HepG2 (cell line): ENCODE measurements around the gene AP2S1. TPM values are rescaled to one million over a fixed set of nuclear protein-coding genes. Genes with fewer than 3 reads are reported as not detected.

Source experiments
- DNMT3B ChIP-seq: conservative IDR thresholded peaks from 2 replicates; pipeline ENCODE4 v1.6.1; 2016; ENCODE audit warnings: missing biosample characterization, control low read depth
- EP300 ChIP-seq, 3 experiments: sonication (generic) in 1 of 3; formaldehyde crosslinking in 1 of 3; IDR thresholded peaks; 2 replicates each; pipeline versions ENCODE4 v1.5.1 to v1.6.1; 2011 to 2020; ENCODE audit warnings: low read depth in 2 of 3, low read length in 2 of 3, borderline replicate concordance in 1 of 3, improper control_type of control experiment in 1 of 3, mild to moderate bottlenecking in 1 of 3, missing genetic modification reagents in 1 of 3, moderate library complexity in 1 of 3
- HOXA5 ChIP-seq: sonication (generic); formaldehyde crosslinking; IDR thresholded peaks from 2 replicates; pipeline ENCODE4 v1.4.0; 2020; ENCODE audit warnings: missing genetic modification reagents
- KLF13 ChIP-seq: sonication (generic); formaldehyde crosslinking; IDR thresholded peaks from 2 replicates; pipeline ENCODE4 v1.4.0; 2020; ENCODE audit warnings: mild to moderate bottlenecking, missing genetic modification reagents
- MTF2 ChIP-seq: sonication (generic); formaldehyde crosslinking; IDR thresholded peaks from 2 replicates; pipeline ENCODE4 v1.5.0; 2020; ENCODE audit warnings: missing genetic modification reagents, borderline replicate concordance
- NFYC ChIP-seq: IDR thresholded peaks from 2 replicates; pipeline ENCODE4 v1.6.1; 2016; ENCODE audit warnings: missing genetic modification reagents, missing compliant biosample characterization
- PCBP1 ChIP-seq: fragments of 200-400 bp; formaldehyde crosslinking; IDR thresholded peaks from 2 replicates; pipeline ENCODE4 v1.6.1; 2017; ENCODE audit warnings: mild to moderate bottlenecking, low read depth, low read length, borderline replicate concordance
- SNAI1 ChIP-seq: sonication (generic); formaldehyde crosslinking; IDR thresholded peaks from 2 replicates; pipeline ENCODE4 v1.5.0; 2020; ENCODE audit warnings: mild to moderate bottlenecking, missing genetic modification reagents, borderline replicate concordance
- SRY ChIP-seq: sonication (generic); formaldehyde crosslinking; IDR thresholded peaks from 2 replicates; pipeline ENCODE4 v1.8.0; 2022; ENCODE audit warnings: mild to moderate bottlenecking, missing genetic modification reagents
- ZFP90 ChIP-seq: sonication (generic); formaldehyde crosslinking; IDR thresholded peaks from 2 replicates; pipeline ENCODE4 v1.8.0; 2022; ENCODE audit warnings: missing genetic modification reagents, mild to moderate bottlenecking, inconsistent platforms, borderline replicate concordance
- ZNF256 ChIP-seq: sonication (generic); formaldehyde crosslinking; conservative IDR thresholded peaks from 2 replicates; pipeline ENCODE4 v1.4.0; 2020; ENCODE audit warnings: missing genetic modification reagents
- ZNF382 ChIP-seq: sonication (generic); formaldehyde crosslinking; IDR thresholded peaks from 2 replicates; pipeline ENCODE4 v1.5.0; 2020; ENCODE audit warnings: missing genetic modification reagents, mild to moderate bottlenecking, borderline replicate concordance
- ZNF569 ChIP-seq: sonication (generic); formaldehyde crosslinking; IDR thresholded peaks from 2 replicates; pipeline ENCODE4 v1.5.0; 2020; ENCODE audit warnings: mild to moderate bottlenecking, missing genetic modification reagents, moderate library complexity, borderline replicate concordance
- ZNF75D ChIP-seq: sonication (generic); formaldehyde crosslinking; IDR thresholded peaks from 2 replicates; pipeline ENCODE4 v1.8.1; 2023; ENCODE audit warnings: missing genetic modification reagents, mild to moderate bottlenecking, borderline replicate concordance
- ZNF777 ChIP-seq: sonication (generic); formaldehyde crosslinking; IDR thresholded peaks from 2 replicates; pipeline ENCODE4 v1.4.0; 2020; ENCODE audit warnings: missing genetic modification reagents
- ZNF883 ChIP-seq: sonication (generic); formaldehyde crosslinking; IDR thresholded peaks from 2 replicates; pipeline ENCODE4 v1.5.1; 2020; ENCODE audit warnings: mild to moderate bottlenecking, missing genetic modification reagents; ENCODE audit errors: not compliant biosample characterization
- polyA plus RNA-seq, 8 experiments: library from polyadenylated mRNA; depleted of rRNA in 3 of 8; stranded (reverse) in 7 of 8; unstranded in 1 of 8; fragments of >200 nt; fragmentation: Illumina TruSeq in 4 of 8; extraction: Trizol in 4 of 8; gene quantifications; 2 replicates each; pipeline versions ENCODE4 v1.2.1 to v1.2.3, GENCODE V29; 2011 to 2016; ENCODE audit warnings: low read depth in 4 of 8, missing spikeins in 1 of 8, mixed read lengths in 1 of 8; ENCODE audit not compliant: insufficient read depth in 1 of 8
- total RNA-seq, 5 experiments: library from RNA; depleted of rRNA; stranded (reverse); fragments of >200 nt; fragmentation: Illumina TruSeq; extraction: Trizol; gene quantifications; 2 replicates each; pipeline ENCODE4 v1.2.3, GENCODE V29; 2016; ENCODE audit warnings: low read depth in 1 of 5
- TF ChIP-seq, protein P1 (sequence below): sonication (generic); formaldehyde crosslinking; IDR thresholded peaks from 2 replicates; pipeline ENCODE4 v1.5.0; 2020; ENCODE audit warnings: mild to moderate bottlenecking, missing genetic modification reagents
- TF ChIP-seq, protein P2 (sequence below): sonication (generic); formaldehyde crosslinking; IDR thresholded peaks from 2 replicates; pipeline ENCODE4 v1.5.1; 2020; ENCODE audit warnings: missing genetic modification reagents, mild to moderate bottlenecking, borderline replicate concordance
- TF ChIP-seq, protein P3 (sequence below): IDR thresholded peaks from 2 replicates; pipeline ENCODE4 v1.6.1; 2016; ENCODE audit warnings: missing genetic modification reagents, missing compliant biosample characterization
- TF ChIP-seq, protein P4 (sequence below): IDR thresholded peaks from 2 replicates; pipeline ENCODE4 v1.6.1; 2012; ENCODE audit warnings: inconsistent platforms
- TF ChIP-seq, protein P5 (sequence below): sonication (generic); formaldehyde crosslinking; IDR thresholded peaks from 2 replicates; pipeline ENCODE4 v1.5.1; 2020; ENCODE audit warnings: mild to moderate bottlenecking, missing genetic modification reagents, moderate library complexity

The AP2S1 gene
- total and polyA plus RNA-seq, 2 of the 13 experiments (the other 11 are each of a cell fraction or from before 2014, with no cell fraction given): 45.2 to 86.1 TPM

- TF ChIP-seq, protein P1, sequence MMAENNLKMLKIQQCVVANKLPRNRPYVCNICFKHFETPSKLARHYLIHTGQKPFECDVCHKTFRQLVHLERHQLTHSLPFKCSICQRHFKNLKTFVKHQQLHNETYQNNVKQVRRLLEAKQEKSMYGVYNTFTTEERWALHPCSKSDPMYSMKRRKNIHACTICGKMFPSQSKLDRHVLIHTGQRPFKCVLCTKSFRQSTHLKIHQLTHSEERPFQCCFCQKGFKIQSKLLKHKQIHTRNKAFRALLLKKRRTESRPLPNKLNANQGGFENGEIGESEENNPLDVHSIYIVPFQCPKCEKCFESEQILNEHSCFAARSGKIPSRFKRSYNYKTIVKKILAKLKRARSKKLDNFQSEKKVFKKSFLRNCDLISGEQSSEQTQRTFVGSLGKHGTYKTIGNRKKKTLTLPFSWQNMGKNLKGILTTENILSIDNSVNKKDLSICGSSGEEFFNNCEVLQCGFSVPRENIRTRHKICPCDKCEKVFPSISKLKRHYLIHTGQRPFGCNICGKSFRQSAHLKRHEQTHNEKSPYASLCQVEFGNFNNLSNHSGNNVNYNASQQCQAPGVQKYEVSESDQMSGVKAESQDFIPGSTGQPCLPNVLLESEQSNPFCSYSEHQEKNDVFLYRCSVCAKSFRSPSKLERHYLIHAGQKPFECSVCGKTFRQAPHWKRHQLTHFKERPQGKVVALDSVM (CRISPR knock-in tag): peak; percentile 38; the same call in 1 of the 2 replicates
- TF ChIP-seq NFYC (CRISPR knock-in tag) (no peak), KLF13 (no peak), HOXA5 (CRISPR knock-in tag) (0 out of 2 replicates have a peak, but pooled peaks have one; percentile 13), SRY (CRISPR knock-in tag) (peak; percentile 64; the same call in 1 of the 2 replicates), ZNF777 (CRISPR knock-in tag) (no peak), EP300 (IDR thresholded peaks at IDR 0.05; ENCODE audit: low read depth in 2 of 2, low read length in 2 of 2) (no peak), EP300 (CRISPR knock-in tag; IDR thresholded peaks at IDR 0.05; ENCODE audit: borderline replicate concordance) (no peak), ZFP90 (CRISPR knock-in tag) (peak; percentile 32; the same call in 1 of the 2 replicates), ZNF883 (CRISPR knock-in tag) (peak; percentile 49), ZNF75D (no peak), DNMT3B (no peak), MTF2 (0 out of 2 replicates have a peak, but pooled peaks have one; percentile 20), ZNF569 (no peak), SNAI1 (CRISPR knock-in tag) (0 out of 2 replicates have a peak, but pooled peaks have one; percentile 48), ZNF256 (no peak), ZNF382 (CRISPR knock-in tag) (no peak), PCBP1 (0 out of 2 replicates have a peak, but pooled peaks have one; percentile 29)
- TF ChIP-seq, protein P2, sequence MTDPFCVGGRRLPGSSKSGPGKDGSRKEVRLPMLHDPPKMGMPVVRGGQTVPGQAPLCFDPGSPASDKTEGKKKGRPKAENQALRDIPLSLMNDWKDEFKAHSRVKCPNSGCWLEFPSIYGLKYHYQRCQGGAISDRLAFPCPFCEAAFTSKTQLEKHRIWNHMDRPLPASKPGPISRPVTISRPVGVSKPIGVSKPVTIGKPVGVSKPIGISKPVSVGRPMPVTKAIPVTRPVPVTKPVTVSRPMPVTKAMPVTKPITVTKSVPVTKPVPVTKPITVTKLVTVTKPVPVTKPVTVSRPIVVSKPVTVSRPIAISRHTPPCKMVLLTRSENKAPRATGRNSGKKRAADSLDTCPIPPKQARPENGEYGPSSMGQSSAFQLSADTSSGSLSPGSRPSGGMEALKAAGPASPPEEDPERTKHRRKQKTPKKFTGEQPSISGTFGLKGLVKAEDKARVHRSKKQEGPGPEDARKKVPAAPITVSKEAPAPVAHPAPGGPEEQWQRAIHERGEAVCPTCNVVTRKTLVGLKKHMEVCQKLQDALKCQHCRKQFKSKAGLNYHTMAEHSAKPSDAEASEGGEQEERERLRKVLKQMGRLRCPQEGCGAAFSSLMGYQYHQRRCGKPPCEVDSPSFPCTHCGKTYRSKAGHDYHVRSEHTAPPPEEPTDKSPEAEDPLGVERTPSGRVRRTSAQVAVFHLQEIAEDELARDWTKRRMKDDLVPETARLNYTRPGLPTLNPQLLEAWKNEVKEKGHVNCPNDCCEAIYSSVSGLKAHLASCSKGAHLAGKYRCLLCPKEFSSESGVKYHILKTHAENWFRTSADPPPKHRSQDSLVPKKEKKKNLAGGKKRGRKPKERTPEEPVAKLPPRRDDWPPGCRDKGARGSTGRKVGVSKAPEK (CRISPR knock-in tag): peak; percentile 16; the same call in 1 of the 2 replicates
- TF ChIP-seq, protein P3, sequence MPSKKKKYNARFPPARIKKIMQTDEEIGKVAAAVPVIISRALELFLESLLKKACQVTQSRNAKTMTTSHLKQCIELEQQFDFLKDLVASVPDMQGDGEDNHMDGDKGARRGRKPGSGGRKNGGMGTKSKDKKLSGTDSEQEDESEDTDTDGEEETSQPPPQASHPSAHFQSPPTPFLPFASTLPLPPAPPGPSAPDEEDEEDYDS (CRISPR knock-in tag): peak; percentile 95
- TF ChIP-seq, protein P4, sequence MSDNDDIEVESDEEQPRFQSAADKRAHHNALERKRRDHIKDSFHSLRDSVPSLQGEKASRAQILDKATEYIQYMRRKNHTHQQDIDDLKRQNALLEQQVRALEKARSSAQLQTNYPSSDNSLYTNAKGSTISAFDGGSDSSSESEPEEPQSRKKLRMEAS: no peak
- TF ChIP-seq, protein P5, sequence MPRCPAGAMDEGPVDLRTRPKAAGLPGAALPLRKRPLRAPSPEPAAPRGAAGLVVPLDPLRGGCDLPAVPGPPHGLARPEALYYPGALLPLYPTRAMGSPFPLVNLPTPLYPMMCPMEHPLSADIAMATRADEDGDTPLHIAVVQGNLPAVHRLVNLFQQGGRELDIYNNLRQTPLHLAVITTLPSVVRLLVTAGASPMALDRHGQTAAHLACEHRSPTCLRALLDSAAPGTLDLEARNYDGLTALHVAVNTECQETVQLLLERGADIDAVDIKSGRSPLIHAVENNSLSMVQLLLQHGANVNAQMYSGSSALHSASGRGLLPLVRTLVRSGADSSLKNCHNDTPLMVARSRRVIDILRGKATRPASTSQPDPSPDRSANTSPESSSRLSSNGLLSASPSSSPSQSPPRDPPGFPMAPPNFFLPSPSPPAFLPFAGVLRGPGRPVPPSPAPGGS: 0 out of 2 replicates have a peak, but pooled peaks have one; percentile 15
These were observed 28.9 kb downstream of the AP2S1 start (continued) for GRCh38 chr19:46821512-46822409.
